Transverse colon (tissue), 3 donors: ENCODE measurements around the gene LRBA.

Source experiments
- CTCF ChIP-seq, 5 experiments: fragments of 200-600 bp in 3 of 5; fragments of 450-650 bp in 2 of 5; sonication (generic) in 3 of 5; IDR thresholded peaks; 1 replicate in 2 of 5; 2 replicates in 3 of 5; pipeline ENCODE4 v1.5.1; 2016 to 2017; ENCODE audit warnings: antibody characterized with exemption in 5 of 5, inconsistent platforms in 3 of 5, mild to moderate bottlenecking in 2 of 5, moderate library complexity in 1 of 5
- POLR2A ChIP-seq: fragments of 450-650 bp; IDR thresholded peaks from one replicate; pipeline ENCODE4 v1.6.1; 2016; ENCODE audit warnings: antibody characterized with exemption, mild to moderate bottlenecking, moderate library complexity

DNA sequence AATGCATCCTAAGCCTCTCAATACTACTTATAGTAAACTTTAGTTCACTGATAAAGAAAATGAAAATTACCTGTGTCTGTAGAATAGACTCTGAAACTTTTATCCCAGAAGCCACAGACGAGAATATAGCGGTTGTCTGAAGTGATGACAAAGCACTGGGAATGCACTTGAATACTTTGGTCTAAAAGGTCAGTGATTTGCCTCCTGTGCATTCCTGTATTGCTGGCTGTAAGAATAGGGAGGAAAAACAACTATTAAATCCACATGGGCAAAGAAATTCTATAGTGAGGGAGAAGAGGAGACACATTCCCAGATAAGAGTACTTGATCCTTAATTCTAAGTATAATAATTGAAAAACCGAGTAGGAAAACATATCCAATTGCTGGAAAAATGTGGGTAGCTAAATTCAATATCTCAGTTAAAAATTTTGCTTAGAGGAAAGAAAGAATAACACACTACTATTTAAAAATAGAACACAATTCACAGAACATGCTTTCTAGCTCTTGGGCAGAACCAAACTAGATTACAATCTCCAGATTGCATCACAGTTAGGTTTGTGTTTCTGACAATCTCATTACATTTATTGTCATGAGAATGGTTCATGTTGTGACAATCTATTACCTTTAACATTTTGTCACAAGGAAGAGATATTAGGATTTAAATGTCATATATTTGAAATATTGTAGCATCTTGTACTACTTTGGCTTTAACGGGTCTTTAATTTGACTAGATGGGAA, 704.8 kb downstream of the LRBA start:
- TF ChIP-seq CTCF (IDR thresholded peaks at IDR 0.05), result no peak
- TF ChIP-seq POLR2A, result no peak
